ENCODE measurements around the gene TPX2. TPM values are rescaled to one million over a fixed set of nuclear protein-coding genes. Genes with fewer than 3 reads are reported as not detected.
"Not testable (repeated sequence)": the region's sequence is repeated elsewhere in the genome, so short reads cannot be mapped to it uniquely, and the experiment has no call there.

Gene TPX2
- total and polyA plus RNA-seq, 5 donors, result 0.41 to 2.5 (median 0.79) TPM

DNA sequence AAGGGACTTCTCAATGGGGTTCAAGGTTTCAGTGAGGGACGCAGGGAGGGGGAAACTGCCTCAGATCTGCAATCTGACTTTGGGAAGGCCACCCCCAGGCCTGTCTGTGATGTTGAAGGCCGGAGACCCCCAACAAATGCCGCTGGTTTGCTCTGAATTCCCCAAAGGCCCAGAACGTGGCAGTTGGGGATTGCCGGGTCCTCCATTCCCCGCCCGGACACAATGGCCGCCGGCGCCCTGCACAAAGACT, 16.1 kb upstream of the TPX2 start:
- no peaks in the 10 kb centered on the region for H3K27me3 ChIP-seq (ENCODE audit: control insufficient read depth, insufficient read depth)
- H3K4me1 ChIP-seq (ENCODE audit: control insufficient read depth, insufficient read depth, low read length), result peaks cover 11% of the 10 kb centered on the region
- ATAC-seq, result no peak
- peak overlapping the region; percentile 97 for H3K27ac ChIP-seq (ENCODE audit: low read length)
- no peak for DNase-seq
- intact Hi-C loops (cut with DNase I), result loop anchor here (1.0 to 10.0 kb wide), 5 partner anchors 56 to 158 kb away; no protein-coding TSS in a partner anchor
- WGBS, result under 1% methylated on average over 10 of the region's 10 CpGs
- no peaks in the 10 kb centered on the region for H3K9me3 ChIP-seq (ENCODE audit: control insufficient read depth, low read length)
- H3K4me3 ChIP-seq (ENCODE audit: low read length), result peak overlapping the region; percentile 98

DNA sequence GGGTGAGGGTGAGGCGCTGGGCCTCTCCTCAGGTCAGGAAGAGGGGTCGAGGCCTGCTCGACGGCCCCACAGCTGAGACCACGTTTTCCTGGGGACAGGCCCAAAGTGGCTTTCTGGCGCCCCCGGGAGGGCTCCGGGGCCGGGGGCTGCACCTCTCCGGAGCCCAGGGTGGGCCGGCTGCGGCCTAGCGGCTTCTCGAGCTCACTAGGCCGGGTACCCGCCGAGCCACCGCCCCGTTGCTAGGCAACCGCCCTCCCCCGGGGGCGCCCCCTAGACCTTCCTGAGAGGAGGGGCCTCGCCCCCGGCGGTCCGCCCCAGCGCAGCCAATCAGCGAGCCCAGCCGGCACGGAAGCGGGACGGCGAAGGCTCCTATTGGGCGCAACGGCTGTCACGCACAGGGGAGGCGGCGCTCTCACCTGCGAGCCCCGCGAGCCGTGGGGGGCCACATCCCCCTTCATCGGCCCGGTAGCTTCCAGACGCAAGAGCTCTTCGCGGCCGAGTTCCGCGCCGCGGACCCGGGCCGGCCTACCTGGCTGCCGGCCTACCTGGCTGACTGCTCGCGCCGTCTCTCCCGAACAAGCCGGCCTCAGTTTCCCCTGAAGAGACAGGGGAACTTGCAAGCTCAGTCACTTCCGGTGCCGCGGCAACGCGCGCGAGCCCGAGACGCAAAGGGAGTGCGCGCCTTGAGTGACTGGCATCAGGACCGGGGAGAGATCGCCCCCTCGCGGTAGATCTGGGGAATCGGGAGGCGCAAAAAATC, 15.6 kb upstream of the TPX2 start:
- no peaks in the 10 kb centered on the region for H3K27me3 ChIP-seq (ENCODE audit: control insufficient read depth, insufficient read depth)
- intact Hi-C loops (cut with DNase I), result loop anchor here (1.0 to 10.0 kb wide), 5 partner anchors 56 to 159 kb away; no protein-coding TSS in a partner anchor
- H3K4me1 ChIP-seq (ENCODE audit: control insufficient read depth, insufficient read depth, low read length), result peaks cover 10% of the 10 kb centered on the region
- peak; percentile 99 to 100 (median 99) for DNase-seq
- peak; percentile 97 for ATAC-seq
- H3K27ac ChIP-seq (ENCODE audit: low read length), result peak overlapping the region; percentile 97
- H3K4me3 ChIP-seq (ENCODE audit: low read length), result peak overlapping the region; percentile 98
- no peaks in the 10 kb centered on the region for H3K9me3 ChIP-seq (ENCODE audit: control insufficient read depth, low read length)
- WGBS, result under 1% methylated on average over 77 of the region's 77 CpGs

DNA sequence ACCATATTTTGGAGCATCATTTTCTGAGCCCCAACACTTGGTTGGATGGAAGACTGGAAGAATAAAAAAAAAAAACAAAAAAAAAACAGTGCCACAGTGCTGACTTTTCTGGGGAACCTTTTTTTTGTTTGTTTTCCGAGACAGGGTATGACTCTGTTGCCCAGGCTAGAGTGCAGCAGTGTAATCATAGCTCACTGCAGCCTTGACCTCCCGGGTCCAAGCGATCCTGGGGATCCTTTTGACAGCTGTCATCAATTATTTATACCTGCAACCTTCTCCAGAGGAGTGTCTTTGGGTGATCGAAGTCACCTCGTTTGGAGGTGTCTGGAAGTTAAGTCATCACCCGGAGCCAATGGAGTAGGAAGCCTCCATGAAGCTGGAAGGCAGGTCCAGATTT, 7.8 kb upstream of the TPX2 start:
- Histone ChIP-seq H3K27ac (ENCODE audit: low read length) (no peak overlapping the region), H3K27me3 (ENCODE audit: control insufficient read depth, insufficient read depth) (no peaks in the 10 kb centered on the region), H3K4me3 (ENCODE audit: low read length) (no peak overlapping the region), H3K4me1 (ENCODE audit: control insufficient read depth, insufficient read depth, low read length) (no peaks in the 10 kb centered on the region), H3K9me3 (ENCODE audit: control insufficient read depth, low read length) (no peaks in the 10 kb centered on the region)
- ATAC-seq (no peak), DNase-seq (no peak)
- intact Hi-C loops (cut with DNase I), result no loop called here
- 81% methylated on average over 6 of the region's 6 CpGs for WGBS

DNA sequence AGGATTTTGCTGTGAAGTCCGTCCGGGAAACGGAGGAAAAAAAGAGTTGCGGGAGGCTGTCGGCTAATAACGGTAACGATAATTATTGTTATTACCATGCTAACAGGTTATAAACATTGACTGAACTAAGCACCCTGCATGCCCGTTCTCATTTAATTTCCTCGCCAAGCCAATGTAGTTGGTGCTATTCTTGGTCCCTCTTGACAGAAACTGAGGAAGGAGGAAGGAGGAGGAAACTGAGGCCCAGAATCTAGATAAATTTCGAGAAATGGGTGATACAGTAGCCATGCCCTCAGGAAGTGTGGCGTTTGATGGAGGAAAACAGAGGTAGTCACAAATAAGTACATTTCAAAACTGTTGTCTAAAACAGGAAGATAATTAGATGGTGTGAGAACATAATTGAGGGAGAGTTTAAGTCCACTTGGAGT, 474 bp downstream of the TPX2 start:
- H3K4me3 ChIP-seq (ENCODE audit: low read length), result peak overlapping the region; percentile 90
- H3K9me3 ChIP-seq (ENCODE audit: control insufficient read depth, low read length), result no peaks in the 10 kb centered on the region
- no peak overlapping the region for H3K27ac ChIP-seq (ENCODE audit: low read length)
- DNase-seq, result no peak
- no peaks in the 10 kb centered on the region for H3K27me3 ChIP-seq (ENCODE audit: control insufficient read depth, insufficient read depth)
- no peaks in the 10 kb centered on the region for H3K4me1 ChIP-seq (ENCODE audit: control insufficient read depth, insufficient read depth, low read length)
- WGBS, result under 1% methylated on average over 11 of the region's 11 CpGs
- intact Hi-C loops (cut with DNase I), result no loop called here
- ATAC-seq, result no peak

DNA sequence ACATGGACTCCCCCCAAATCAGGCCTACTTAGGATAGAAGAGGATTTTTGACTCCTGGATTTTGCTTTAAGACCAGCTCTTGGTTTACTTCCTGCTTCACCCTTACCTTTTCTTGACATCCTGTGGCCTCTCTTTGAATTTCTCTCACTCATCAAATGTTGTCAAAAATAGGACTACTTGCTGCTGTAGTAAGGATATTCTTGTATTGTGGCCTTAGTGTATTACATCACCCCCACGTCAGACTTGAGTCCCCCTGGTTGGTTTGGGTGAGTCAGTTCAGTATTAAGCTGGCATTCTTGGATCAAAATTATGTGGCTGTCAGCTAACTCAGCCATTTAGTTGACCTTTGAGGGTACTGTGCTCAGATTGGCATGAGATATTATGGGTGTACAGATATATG, 1.1 kb downstream of the TPX2 start:
- WGBS, result 6% methylated on average over 1 of the region's 1 CpG
- no peak overlapping the region for H3K27ac ChIP-seq (ENCODE audit: low read length)
- intact Hi-C loops (cut with DNase I), result loop anchor here in 1 of 4 donors (10.0 kb wide), 1 partner anchor 65 kb away; no protein-coding TSS in a partner anchor
- no peaks in the 10 kb centered on the region for H3K4me1 ChIP-seq (ENCODE audit: control insufficient read depth, insufficient read depth, low read length)
- H3K27me3 ChIP-seq (ENCODE audit: control insufficient read depth, insufficient read depth), result no peaks in the 10 kb centered on the region
- ATAC-seq, result no peak
- no peaks in the 10 kb centered on the region for H3K9me3 ChIP-seq (ENCODE audit: control insufficient read depth, low read length)
- H3K4me3 ChIP-seq (ENCODE audit: low read length), result no peak overlapping the region
- no peak for DNase-seq

DNA sequence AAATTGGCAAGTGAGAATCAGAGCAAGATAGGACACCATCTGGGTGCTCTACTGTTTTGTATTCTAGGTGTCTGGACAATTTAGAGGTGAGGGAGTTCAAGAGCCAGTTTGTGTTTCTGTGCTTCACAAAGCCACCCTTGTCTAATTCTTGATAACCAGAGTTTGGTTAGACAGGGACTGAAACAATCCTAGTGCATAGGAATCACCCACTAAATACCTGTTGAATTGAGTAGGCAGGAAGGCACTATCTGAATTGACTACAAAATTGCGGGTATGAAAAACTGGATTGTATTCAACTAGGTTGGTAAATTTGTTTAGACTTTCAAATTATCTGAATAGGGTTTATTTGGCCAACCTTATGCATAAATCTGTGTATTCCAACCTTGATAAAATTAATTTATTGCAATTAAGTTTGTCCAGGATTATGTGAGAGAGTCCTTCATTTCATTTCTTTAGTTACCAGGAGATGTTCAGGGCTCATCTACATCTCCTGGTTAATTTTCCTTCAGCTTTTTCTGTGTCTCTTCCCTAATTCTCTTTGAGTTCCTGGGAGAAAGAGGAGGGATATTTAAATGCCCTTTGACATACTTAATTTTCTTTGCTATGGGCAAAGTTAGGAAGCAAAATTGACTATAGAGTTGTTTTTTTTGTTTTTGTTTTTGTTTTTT, 1.7 kb downstream of the TPX2 start:
- H3K27ac ChIP-seq (ENCODE audit: low read length), result no peak overlapping the region
- no peaks in the 10 kb centered on the region for H3K4me1 ChIP-seq (ENCODE audit: control insufficient read depth, insufficient read depth, low read length)
- no peaks in the 10 kb centered on the region for H3K27me3 ChIP-seq (ENCODE audit: control insufficient read depth, insufficient read depth)
- no peaks in the 10 kb centered on the region for H3K9me3 ChIP-seq (ENCODE audit: control insufficient read depth, low read length)
- intact Hi-C loops (cut with DNase I), result loop anchor here in 1 of 4 donors (10.0 kb wide), 1 partner anchor 64 kb away; no protein-coding TSS in a partner anchor
- WGBS, result 51% methylated on average over 1 of the region's 1 CpG
- no peak for ATAC-seq
- H3K4me3 ChIP-seq (ENCODE audit: low read length), result no peak overlapping the region
- DNase-seq, result no peak

DNA sequence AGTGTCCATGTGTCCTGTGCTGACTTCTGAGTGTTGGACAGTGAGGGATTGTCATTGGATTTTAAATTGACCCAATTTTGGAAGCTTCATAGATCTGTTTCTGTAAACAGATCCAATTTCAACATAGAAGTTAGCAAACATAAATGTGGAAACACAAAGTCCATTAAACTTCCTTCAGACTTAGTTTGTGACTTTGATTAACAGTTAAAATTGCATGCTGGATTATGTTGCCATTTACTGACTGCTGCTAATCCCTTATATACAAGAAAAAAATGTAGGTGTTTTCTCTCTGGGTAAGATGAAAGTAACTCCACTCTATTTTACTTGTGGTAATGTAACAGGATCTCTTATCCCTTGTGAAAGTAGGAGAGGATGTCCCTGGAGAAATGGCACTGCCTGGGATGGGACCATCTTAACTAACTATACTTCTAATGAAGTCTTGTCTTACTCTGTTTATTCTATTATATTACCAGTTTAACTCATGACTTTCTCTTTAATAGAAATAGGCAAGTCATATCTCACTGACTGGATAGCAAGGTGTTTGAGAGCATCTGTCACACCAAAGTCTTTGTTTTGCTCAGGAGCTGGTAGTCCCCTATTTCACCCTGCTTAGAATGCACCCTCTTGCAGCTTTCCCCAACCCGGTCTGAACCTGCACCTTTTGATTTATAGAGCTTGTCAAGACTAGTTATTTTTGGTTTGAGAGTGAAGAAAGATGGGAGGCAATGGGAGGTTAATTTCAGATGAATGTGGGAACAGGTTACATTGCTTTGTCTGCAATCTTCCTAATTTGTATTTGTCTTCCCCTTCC, 7.2 kb downstream of the TPX2 start:
- intact Hi-C loops (cut with DNase I), result loop anchor here in 1 of 4 donors (10.0 kb wide), 1 partner anchor 59 kb away; no protein-coding TSS in a partner anchor
- H3K9me3 ChIP-seq (ENCODE audit: control insufficient read depth, low read length), result no peaks in the 10 kb centered on the region
- no peak for DNase-seq
- WGBS, result 41% methylated on average over 1 of the region's 1 CpG
- H3K27ac ChIP-seq (ENCODE audit: low read length), result no peak overlapping the region
- H3K4me1 ChIP-seq (ENCODE audit: control insufficient read depth, insufficient read depth, low read length), result no peaks in the 10 kb centered on the region
- H3K4me3 ChIP-seq (ENCODE audit: low read length), result no peak overlapping the region
- no peaks in the 10 kb centered on the region for H3K27me3 ChIP-seq (ENCODE audit: control insufficient read depth, insufficient read depth)
- no peak for ATAC-seq

DNA sequence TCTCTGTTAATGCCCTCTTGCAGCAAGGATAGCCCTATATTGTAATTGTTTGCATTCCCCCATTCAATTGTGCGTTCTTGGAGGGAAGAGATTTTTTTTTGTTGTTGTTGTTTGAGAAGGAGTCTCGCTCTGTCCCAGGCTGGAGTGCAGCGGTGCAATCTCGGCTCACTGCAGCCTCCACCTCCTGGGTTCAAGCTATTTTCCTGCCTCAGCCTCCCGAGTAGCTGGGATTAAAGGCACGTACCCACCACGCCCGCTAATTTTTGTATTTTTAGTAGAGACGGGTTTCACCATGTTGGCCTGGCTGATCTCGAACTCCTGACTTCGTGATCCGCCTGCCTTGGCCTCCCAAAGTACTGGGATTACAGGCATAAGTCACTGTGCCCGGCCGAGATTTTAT, 7.9 kb downstream of the TPX2 start:
- H3K27me3 ChIP-seq (ENCODE audit: control insufficient read depth, insufficient read depth); H3K4me3 ChIP-seq (ENCODE audit: low read length); H3K9me3 ChIP-seq (ENCODE audit: control insufficient read depth, low read length); H3K4me1 ChIP-seq (ENCODE audit: control insufficient read depth, insufficient read depth, low read length); DNase-seq; ATAC-seq; H3K27ac ChIP-seq (ENCODE audit: low read length): not testable (repeated sequence)
- 91% methylated on average over 14 of the region's 14 CpGs for WGBS
- intact Hi-C loops (cut with DNase I), result loop anchor here in 1 of 4 donors (10.0 kb wide), 1 partner anchor 58 kb away; no protein-coding TSS in a partner anchor

DNA sequence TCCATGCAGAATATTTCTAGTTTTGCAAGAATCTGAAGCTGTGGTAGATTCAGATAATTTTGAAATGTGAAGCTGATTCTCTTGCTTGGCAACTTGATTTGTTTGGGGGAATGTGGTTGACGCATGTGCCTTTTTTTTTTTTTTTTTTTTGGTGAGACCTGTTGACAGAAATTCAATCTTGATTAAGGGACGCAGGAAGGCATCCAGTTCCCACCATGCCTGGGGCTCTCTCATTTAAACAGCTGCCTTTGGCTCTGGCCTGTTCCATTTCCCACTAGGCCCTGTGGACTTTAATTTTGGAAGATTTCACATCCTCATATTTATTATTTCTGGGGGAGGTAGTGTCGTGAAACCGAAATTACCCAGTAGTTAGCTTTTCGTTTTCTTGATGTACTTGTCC, 8.6 kb downstream of the TPX2 start:
- WGBS, result 40% methylated on average over 5 of the region's 5 CpGs
- H3K27me3 ChIP-seq (ENCODE audit: control insufficient read depth, insufficient read depth), result no peaks in the 10 kb centered on the region
- H3K4me1 ChIP-seq (ENCODE audit: control insufficient read depth, insufficient read depth, low read length), result no peaks in the 10 kb centered on the region
- DNase-seq, result no peak
- intact Hi-C loops (cut with DNase I), result loop anchor here in 1 of 4 donors (10.0 kb wide), 1 partner anchor 57 kb away; no protein-coding TSS in a partner anchor
- no peak overlapping the region for H3K4me3 ChIP-seq (ENCODE audit: low read length)
- peak in 1 of 2 donors; percentile 51 for ATAC-seq
- H3K27ac ChIP-seq (ENCODE audit: low read length), result no peak overlapping the region
- no peaks in the 10 kb centered on the region for H3K9me3 ChIP-seq (ENCODE audit: control insufficient read depth, low read length)

DNA sequence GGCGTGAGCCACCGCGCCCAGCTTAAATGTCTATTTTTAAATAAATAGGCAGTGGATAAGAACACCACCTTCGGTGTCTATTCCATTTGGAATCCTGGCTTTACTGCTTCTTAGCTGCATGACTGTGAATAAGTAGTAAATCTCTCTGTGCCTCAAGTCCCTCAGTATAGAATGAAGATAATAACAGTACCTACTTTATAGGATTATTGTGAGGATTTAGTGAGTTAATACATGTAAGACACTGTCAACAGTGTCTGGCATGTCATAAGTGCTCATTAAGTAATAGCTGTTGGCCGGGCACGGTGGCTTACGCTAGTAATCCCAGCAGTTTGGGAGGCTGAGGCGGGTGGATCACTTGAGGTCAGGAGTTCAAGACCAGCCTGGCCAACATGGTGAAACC, 10.1 kb downstream of the TPX2 start:
- intact Hi-C loops (cut with DNase I), result loop anchor here in 1 of 4 donors (10.0 kb wide), 1 partner anchor 56 kb away; no protein-coding TSS in a partner anchor
- ATAC-seq, result no peak
- DNase-seq, result no peak
- no peak overlapping the region for H3K4me3 ChIP-seq (ENCODE audit: low read length)
- H3K27ac ChIP-seq (ENCODE audit: low read length), result no peak overlapping the region
- H3K4me1 ChIP-seq (ENCODE audit: control insufficient read depth, insufficient read depth, low read length), result no peaks in the 10 kb centered on the region
- H3K9me3 ChIP-seq (ENCODE audit: control insufficient read depth, low read length), result no peaks in the 10 kb centered on the region
- no peaks in the 10 kb centered on the region for H3K27me3 ChIP-seq (ENCODE audit: control insufficient read depth, insufficient read depth)
- WGBS, result 96% methylated on average over 8 of the region's 8 CpGs

DNA sequence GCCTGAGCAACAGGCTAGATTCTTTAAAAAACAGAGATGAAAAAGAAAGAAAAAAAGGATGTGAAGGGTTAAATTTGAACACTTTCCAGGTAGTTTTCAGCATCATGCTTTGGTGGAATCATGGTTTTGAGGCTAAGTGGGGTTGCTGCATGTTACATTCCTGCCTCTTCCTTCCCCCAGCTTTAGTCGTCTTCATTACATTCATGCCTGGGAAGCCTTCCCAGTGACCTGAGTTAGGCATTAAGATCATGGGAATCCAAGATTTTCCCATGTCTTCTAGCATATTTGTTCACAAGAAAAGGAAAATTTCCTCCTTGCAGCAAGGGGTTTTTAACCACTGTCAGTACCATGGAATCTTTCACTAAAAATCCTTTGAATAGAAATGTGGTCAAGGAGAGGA, 12.0 kb downstream of the TPX2 start:
- Histone ChIP-seq H3K27me3 (ENCODE audit: control insufficient read depth, insufficient read depth) (no peaks in the 10 kb centered on the region), H3K9me3 (ENCODE audit: control insufficient read depth, low read length) (no peaks in the 10 kb centered on the region), H3K27ac (ENCODE audit: low read length) (no peak overlapping the region), H3K4me3 (ENCODE audit: low read length) (no peak overlapping the region), H3K4me1 (ENCODE audit: control insufficient read depth, insufficient read depth, low read length) (no peaks in the 10 kb centered on the region)
- ATAC-seq (no peak), DNase-seq (no peak)
- 55% methylated on average over 1 of the region's 1 CpG for WGBS
- intact Hi-C loops (cut with DNase I), result no loop called here

All from right cardiac atrium (tissue), 5 donors.